ENCODE measurements around the gene LAMC3. TPM values are rescaled to one million over a fixed set of nuclear protein-coding genes. Genes with fewer than 3 reads are reported as not detected.

The LAMC3 gene
- polyA plus RNA-seq, 1 donor: 2.1 TPM

DNA sequence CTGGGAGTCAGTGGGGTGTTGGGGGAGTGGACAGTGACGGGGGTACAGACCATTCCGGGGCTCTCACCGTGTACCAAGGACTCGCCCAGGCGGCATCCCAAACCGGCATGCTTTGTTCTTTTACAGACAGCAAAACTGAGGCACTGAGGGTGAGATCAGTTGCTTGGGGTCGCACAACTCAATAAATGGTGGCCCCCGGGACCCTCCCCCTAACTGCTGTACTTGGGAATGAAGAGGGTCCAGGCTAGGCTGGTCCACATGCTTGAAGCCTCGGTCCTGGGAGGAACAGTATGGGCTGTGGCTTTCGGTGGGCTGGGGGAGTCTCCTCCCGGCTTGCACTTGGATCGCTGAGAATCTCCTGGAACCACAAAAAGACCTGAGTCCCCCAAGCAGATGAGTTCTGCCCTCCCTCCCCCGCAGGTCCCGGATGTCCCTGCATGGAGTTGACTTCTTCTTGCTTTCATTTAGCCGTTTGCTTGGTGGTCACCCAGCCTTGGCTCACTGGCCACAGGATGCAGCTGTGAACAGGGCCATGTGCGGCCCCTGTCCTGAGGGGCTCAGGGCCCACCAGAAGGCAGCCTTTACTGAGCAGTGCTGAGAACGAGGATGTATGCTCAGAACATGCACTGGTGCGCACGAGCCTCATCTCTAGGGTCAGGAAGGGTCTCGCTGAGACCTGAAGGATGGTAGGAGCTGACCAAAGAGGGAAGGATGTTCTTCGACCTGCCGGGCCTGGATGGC lies 4.2 kb downstream of the LAMC3 start:
- DNase-seq: no peak

DNA sequence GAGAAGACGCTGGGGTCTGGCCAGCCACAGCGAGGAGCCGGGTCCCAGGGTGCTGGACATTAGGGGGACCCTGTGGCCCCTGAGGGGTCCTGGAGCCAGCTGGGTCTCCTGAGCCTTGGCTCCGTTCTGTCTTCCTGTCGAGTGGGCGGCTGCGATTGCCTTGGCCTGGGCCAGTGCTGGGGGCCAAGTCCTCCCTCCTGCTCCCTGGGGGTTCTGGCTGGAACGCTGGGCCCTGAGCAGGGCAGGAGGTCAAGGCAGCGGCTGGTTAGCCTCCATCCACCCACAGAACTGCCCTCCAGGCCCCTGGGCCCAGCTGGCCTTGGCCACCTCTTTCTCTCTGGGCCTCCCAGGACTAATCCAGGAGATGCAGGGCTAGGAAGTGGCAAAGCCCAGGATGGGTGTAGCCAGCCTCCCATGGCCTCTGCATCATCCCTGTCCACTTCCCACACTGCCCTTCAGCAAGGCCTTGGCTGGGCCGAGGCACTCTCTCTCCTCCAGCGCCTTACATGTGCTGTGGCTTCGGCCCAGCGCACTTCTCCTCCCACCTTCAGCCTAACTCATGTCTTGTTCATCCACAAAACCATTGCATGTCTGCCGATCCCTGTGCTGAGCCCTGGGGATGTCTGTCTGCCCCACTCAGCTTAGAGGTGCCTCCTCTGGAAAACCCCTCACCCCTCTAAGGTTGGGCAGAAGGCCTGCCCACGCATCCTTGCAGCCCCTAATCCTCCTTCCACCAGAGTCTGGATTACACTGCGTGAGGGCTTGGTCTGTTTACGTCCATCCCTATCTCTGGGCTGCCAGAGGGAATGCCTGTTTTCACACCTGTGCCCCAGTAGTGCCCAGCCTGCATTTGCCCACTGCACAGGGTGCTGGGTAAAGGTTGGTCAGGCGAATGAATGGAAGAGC lies 5.0 kb downstream of the LAMC3 start:
- no peak for DNase-seq

DNA sequence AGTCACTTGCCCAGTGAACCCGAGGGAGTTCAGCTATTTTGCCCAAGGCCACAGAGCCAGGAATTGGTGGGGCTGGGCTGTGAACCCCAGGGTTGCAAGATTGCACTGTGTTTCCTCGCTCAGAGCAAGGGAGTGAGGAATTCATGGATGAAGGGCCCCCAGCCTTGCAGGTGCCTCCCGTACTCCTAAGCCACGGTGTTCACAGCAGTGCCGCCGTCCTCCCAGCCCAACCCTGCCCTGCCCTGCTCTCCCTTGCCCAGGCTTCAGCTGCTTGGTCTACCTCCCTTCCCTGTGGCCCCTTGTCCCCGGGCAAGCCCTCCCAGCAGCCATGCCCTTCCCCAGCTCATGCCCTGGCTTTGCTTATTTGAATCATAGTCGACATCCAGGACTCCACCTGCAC lies 6.1 kb downstream of the LAMC3 start:
- no peak for DNase-seq

DNA sequence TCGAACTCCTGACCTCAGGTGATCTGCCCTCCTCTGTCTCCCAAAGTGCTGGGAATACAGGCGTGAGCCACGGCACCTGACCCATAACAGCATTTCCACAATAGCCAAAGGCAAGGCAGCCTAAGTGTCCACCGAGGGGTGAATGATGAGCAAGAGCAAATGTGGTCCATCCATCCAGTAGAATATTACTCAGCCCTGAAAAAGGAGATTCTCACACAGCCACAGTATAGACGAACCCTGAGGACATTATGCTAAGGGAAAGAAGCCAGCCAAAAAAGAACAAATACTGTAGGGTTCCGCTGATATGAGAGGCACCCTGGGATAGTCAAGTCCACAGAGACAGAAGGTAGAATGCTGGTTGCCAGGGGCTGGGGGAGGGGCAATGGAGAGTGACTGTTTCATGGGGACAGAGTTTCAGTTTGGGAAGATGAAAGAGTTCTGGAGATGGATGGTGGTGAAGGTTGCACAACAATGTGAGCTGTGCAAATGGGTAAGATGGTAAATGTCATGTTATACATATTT lies 7.0 kb downstream of the LAMC3 start:
- DNase-seq: no peak

DNA sequence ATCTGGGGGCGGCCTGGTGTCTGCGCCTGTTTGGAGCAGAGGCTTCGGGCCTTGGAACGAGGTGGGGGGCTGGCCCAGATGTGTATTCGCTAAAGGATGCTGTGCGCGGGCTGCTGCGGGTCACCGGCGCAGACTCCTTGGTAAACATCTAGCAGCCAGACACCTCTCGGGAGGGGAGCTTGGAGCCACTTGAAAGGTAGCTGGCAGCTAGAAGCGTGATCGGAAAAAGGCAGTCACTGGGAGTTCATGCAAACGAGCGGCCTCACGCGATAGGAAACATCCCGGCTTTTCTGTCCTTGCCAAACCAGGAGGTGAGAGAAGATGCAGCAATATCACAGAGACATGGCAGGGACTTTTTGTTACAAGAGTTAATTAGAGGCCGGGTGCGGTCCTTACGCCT lies 8.1 kb downstream of the LAMC3 start:
- DNase-seq: no peak

DNA sequence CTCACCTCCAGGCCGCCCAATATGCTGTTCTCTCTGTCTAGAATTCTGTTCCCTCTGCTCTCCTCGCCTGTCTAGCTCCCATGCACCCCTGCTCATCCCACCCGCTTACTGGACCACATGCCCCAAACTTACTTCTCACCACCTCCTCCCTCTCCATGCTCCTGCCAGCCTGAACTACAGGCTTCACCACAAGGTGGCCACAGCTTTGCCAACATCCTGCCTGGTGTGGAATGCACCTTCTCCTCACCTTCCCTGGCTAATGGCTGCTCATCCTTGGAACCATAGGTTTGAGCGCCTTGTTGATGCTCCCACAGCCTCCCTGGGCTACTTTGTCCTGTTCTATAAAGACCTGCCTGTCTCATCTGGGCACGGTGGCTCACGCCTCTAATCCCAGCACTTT lies 9.6 kb downstream of the LAMC3 start:
- no peak for DNase-seq

DNA sequence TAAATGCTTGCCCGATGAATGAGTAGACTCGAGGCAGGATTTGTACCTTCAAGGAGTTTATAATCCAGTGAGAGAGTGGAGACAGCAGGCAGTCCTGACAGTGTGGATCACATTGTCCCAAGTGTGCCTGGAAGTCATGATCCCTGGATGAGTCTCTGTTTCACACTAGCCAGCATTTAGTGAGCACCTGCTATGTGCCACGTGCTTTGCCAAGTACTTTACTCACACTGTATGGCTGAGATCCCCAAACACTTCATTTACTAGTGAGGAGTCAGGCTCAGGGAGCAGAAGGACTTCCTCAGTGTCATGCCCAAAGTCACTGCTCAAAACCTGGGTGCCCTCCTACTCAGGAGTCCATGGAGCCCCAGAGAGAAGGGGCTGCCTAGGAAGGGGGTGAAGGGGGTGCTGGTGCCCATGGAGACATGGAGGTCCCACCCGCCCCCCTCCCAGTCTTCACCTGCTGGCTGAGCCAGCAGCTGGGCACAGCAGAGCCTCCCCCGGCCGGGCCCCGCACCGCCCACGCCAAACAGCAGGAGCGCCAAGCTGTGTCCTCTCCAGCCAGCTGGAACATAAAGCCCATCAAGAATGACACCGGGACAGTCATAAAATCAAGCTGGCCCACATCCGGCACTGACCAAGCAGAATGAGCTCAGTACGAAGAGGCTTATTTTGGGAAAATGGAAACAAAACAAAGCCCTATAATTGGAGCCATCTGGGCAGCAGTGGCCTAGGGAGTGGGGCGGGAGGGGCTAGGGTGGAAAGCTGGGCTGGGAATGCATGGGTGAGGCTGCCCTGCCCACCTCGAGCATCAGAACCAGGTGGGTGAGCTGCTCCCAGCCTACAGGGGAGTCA lies 10.6 kb downstream of the LAMC3 start:
- no peak for DNase-seq

DNA sequence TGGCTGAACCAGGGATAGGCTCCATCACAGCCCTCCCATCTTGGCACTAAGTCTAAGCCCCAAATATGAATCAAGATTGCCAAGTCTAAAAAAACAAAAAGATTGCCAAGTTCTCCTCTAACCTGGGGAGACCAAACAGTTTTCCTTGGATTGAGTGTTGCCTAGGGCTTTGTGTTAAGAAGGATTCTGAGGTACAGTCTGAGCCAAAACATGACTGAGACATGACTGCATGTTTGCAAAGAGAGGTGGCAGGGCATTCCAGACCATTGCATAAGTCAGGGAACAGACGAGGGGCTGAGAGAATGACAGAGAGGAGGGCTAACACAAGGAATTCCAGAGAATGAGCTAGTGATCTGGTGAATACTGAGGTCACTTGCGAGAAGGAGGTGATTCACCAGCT lies 11.4 kb downstream of the LAMC3 start:
- DNase-seq: no peak

DNA sequence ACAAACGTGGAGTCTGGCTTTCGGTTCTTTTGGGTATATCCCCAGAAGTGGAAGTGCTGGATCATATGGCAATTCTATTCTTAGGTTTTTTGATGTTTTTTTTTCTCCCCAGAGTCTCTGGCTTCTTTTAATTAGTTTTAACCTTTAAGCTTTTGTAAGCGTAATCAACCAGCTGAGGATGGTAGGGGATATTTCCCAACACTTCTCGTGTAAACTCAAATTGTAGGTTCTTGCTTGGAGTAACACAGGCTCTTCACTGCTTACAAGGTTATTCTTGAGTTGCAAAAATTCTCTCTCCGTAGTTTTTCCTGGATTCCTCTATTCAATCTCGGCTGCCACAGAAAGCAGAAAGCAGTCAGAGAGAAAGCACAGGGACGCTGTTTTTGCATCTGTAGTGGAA lies 11.9 kb downstream of the LAMC3 start:
- no peak for DNase-seq

DNA sequence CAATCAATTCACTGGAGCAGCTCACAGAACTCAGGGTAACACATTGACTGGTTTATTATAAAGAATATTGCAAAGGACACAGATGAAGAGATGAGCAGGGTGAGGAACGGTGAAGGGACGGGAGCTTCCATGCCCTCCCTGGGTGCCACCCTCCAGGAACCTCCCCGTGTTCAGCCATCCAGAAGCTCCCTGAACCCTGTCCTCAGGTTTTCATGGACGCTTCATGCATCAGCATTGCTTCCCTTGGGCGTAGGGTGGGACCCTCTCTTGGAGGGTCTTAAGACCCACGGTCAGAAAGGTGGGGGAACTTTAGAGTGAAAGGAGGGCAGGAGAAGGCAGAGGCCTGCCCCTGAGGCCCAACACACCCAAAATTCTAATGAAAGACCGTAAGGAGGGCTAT lies 12.8 kb downstream of the LAMC3 start:
- DNase-seq: no peak

DNA sequence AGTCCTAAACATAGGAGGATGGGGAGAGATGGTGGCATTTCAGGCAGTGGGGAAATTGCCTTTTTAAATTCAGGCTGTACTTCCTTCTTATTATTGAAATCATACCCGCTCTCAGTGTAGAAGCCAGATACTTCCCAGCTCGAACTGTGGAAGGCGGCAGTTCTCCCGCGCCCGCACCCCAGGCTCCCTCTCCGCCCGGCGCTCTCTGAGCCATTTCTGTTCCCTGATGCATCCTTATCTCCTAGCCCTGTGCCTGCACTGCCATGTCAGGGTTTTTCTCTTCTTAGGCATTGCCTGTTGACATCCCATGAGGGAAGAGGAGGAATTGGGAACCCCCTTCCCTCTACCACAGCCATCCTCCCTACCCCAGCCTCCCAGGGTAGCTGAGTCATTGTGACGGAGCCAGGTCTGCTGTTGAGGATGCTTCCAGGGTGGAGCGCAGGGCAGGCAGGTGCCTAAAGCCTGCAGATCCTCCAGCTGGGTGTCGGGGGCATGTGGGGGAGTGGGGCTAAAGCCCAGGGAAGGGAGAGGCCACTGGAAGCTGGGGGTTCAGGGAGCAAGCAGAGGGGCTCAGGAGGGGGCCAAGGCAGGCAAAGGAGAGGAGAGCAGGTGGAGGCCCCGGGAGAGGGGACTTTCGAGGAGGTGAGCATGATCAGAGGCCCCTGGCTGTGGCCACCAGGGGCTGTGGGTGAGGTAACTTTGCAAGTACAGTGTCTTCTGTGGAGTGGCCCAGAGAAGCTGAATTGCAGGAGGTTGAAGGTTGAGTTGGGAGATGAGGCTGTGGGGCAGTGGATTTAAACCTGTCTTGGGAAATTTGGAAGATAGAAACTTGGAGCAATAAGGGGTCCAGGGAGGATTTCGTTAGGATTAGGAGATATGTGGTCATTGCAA lies 16.2 kb downstream of the LAMC3 start:
- DNase-seq: no peak

DNA sequence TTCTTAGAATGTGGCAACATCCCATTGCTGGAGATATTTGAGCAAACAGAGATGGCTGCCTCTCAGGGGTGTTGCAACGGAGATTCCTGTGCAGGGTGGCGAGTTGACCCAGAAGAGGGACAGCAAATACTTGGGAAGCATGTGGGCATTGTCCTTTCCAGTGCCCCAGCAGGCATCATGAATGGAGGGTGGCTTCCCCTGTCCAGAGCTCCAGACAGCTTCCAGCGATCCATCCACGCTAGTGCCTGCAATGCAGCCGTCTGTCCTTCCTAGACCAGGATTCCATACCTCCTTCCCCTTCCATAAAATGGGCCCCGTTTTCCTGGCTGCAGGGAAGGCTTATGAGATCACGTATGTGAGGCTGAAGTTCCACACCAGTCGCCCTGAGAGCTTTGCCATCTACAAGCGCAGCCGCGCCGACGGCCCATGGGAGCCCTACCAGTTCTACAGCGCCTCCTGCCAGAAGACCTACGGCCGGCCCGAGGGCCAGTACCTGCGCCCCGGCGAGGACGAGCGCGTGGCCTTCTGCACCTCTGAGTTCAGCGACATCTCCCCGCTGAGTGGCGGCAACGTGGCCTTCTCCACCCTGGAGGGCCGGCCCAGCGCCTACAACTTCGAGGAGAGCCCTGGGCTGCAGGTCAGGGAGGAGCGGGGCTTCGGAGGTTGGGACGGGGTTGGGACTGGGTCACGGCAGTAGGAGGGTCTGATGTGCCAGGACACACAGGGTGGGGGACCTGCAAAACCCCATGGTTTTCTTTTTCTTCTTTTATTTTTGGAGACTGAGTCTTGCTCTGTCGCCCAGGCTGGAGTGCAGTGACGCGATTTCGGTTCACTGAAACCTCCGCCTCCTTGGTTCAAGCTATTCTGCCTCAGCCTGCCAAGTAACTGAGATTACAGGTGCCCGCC lies 17.2 kb downstream of the LAMC3 start:
- DNase-seq: no peak

DNA sequence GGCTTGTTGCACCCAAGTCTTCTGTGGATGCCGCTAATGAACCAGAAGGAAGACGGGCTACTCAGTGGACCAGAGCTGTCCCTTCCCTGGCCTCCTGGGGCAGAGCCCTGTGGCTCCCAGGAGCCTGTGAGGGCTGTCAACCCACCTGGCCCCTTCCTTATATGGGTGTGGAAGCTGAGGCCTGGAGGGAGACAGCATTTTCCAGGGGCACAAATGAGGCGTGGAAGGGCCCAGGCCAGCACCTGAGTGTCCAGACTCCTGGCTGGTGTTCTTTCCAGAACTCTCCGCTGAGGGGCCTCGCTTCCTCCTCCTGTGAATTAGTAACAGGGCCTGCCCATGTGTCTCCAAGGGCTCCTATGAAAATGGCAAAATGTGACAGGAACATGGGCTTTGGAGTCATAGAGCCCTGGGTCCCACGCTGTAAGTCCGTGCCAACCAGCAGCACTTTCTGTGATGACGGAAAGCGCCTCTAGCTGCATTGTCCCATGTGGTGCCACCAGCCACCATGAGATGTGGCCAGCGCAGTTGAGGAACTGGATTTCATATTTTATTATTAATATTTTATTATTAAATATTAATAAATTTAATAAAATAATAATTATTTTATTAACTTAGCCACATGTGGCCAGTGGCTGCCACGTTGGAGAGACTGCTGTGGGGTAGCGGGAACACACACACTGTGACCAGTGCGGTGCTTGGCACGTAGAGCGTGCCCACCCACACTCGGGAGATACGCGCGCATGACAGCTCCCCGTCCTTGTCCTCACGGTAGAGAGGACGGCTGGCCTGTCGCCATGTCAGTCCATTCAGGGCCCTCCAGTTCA lies 18.3 kb downstream of the LAMC3 start:
- no peak for DNase-seq

DNA sequence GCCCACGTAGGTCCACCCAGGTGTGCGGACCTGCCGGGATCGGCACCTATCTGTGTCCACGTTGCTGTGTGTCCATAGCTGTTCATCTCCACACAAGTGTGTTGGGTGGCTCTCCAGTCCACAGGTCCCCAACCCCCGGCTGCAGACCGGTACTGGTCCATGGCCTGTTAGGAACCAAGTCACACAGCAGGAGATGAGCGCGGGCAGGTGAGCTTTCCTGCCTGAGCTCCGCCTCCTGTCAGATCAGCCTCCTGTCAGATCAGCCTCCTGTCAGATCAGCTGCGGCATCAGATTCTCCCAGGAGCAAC lies 18.9 kb downstream of the LAMC3 start:
- DNase-seq: no peak

DNA sequence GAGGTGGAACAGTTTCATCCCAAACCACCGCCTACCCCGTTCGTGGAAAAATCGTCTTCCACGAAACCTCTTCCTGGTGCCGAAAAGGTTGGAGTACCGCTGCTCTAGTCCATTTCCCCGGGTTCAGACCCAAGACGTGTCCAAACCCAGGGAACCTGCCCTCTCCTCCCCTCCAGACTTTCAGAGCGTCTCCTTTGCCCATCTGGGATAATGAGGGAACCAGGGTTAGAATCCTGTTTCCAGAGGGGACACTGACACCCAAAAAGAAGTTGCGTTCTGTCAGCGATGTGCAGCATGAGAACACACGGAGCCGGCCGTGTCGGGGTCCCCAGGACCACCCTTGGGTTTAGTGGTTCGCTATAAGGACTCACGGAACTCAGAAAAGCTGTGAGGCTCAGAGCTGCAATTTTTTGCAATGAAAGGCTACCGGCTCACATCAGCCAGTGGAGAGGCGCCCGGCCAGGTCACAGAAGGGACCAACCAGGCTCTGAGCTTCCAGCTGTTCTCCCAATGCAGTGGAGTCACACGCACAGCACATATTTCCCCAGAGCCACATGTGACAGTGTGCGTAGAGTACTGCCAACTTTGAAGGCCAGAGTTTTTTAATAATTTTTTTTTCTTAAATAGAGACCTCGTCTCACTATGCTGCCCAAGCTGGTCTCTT lies 19.4 kb downstream of the LAMC3 start:
- DNase-seq: no peak

DNA sequence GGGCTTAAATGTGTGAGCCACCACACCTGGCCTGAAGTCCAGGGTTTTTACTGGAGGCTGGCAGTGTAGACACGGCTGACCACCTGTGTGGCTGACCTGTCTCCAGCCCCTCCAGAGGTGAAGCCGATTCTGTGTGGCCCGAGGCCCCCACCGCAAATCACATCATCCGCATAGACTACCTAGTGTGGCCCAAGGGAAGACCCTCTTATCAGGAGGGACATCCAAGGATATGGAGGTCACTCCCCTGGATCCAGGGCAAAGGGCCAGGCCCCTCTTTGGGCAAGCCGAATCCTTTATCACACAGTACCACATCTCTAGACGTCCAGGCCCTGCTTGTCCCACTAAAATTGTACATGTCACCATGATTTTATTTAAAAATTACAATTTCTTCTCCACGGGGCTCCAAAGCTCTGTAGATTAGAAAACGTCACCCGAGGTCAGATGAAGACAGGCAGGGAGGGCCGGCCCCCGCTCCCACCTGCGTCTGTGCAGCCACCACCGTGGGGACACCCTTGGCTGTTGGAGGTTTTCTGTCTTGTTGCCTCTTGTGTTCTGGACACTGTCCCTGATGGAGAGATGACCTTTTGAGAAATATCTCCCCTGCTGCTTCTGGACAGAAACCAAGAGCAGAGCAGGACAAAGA lies 20.1 kb downstream of the LAMC3 start:
- DNase-seq: no peak

DNA sequence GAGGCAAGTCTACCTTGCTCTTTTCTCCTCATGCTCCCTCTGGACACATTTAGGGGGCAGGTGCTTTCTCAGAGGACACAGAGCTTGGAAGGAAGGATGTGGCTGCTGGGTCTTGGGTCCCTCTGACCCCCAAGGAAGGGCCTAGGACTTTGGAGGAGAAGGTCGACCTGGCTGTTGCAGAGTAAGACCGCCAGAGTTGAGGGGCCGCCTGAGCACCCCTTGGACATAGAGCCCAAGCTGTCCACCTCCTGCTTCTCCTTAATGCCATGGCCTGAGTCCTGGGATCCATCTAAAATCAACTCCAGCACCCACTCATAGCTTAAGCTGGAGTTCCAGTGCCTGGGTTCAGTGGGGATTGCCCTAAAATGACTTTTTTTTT lies 20.6 kb downstream of the LAMC3 start:
- DNase-seq: no peak

DNA sequence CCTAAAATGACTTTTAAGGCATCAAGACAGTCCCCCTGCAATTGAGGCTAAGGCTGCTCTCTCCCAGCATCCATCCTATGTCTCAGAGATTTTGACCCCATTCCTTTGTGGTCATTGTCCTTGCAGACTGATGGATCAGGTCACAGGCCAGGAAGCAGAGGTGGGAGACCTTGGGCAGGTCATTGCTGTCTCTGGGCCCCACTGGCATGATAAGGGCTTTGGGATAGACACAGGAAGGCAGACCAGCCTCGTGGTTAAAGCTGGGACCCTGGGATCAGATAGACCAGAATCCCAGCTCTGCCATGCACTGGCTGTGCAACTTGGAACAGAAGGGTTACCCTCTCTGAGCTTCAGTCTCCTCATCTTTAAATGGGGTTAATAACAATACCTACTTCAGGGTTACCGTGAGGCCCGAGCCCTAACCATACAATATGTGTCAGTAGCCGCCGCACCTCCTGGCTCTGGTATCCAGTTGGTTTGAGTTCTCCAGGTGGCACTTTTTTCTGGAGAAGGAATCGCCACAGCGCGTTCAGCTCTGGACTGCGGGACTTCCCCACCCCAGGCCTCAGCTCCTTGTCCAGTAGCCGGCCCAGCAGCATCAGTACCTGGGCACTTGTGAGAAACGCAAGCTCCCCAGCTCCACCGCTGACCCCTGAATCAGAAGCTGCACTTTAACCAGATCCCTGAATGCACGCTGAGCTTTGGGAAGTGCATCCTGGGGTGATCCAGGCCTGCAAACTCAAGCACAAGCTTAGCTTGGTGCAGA lies 21.4 kb downstream of the LAMC3 start:
- DNase-seq: no peak
